HG03442 (cell line): ENCODE measurements around the gene SLC5A5.

ENCODE experiments used
- ATAC-seq: cut with Tn5 transposase; IDR thresholded peaks from one replicate; pipeline ENCODE4 v1.9.1; 2021; ENCODE audit warnings: mild to moderate bottlenecking, moderate library complexity; ENCODE audit not compliant: unreplicated experiment

SLC5A5 gene

DNA sequence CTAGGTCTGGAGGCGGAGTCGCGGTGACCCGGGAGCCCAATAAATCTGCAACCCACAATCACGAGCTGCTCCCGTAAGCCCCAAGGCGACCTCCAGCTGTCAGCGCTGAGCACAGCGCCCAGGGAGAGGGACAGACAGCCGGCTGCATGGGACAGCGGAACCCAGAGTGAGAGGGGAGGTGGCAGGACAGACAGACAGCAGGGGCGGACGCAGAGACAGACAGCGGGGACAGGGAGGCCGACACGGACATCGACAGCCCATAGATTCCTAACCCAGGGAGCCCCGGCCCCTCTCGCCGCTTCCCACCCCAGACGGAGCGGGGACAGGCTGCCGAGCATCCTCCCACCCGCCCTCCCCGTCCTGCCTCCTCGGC lies at the start of gene SLC5A5:
SLC5A5 (plus strand) TSS at position 68 of the 373 bp plus-strand sequence. CDS start 375 bp downstream, outside the sequence.
- no peak for ATAC-seq

DNA sequence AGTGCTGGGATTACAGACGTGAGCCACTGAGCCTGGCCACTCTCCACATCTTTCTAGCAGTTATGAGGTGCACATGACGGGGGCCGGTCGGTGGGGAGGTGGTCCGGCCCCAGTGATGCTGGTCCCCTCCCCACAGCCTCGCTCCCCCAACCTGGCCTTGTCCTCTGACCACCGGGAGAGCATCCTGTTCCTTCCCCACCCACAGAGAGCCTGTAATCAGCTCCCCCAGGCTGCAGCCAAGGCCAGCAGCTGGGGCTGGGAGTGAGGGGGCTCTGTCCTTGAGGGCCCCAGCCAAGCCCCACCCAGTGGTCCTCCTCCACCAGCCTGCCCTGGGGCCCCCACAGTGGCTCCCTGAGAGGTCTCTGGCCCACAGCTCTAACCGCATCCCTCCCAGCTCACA lies 47.4 kb upstream of the SLC5A5 start:
- no peak for ATAC-seq

GRCh38 chr19:17826508-17827056 lies 45.2 kb upstream of the SLC5A5 start:
- no peak for ATAC-seq

- no peak for ATAC-seq
Measured at GRCh38 chr19:17829855-17830566, 41.7 kb upstream of the SLC5A5 start.

DNA sequence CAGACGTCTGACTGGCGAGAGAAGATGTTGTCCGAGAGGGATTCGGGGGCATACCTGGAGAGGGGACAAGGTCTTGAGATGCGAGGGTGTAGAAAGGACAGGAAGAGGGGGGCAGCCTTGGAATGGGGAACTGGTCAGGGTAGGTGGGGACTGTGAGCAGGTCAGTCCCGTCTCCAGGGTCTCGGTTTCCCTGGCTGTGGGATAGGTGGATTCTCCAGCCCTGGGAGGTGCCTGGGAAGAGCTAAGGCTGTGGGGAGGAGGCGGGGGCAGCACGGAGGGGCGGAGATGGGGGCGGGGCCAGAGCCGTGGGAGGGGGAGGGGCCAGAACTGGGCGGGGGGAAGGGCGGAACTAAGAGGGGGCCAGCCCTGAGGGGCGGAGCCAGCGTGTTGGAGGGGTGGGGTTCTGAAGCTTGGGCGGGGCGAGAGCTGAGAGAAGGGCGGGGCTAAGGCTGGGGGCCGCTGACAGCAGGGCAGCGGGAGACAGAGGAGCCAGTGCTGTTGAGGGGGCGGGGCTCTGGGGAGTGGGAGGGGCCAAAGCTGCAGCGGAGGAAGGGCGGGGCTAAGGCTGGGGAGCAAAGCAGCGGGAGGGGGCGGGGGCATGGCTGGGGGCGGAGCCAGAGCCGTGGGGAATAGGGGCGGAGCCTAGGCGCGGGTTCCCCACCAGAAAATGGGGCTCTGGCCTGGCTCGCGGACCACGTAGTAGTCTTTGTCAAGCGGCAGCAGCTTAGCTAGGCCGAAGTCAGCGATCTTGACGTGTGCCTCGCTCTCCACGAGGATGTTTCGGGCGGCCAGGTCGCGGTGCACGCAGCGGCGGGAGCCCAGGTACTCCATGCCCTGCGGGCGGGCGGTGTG lies 41.0 kb upstream of the SLC5A5 start:
- ATAC-seq, result no peak

GRCh38 chr19:17831419-17831888 lies 40.3 kb upstream of the SLC5A5 start:
- no peak for ATAC-seq

GRCh38 chr19:17832443-17833208 lies 39.1 kb upstream of the SLC5A5 start:
- ATAC-seq, result no peak

GRCh38 chr19:17834350-17835181 lies 37.2 kb upstream of the SLC5A5 start:
- ATAC-seq, result no peak

- no peak for ATAC-seq
Measured at GRCh38 chr19:17835182-17836006, 36.4 kb upstream of the SLC5A5 start.

- no peak for ATAC-seq
Measured at GRCh38 chr19:17836530-17836929, 35.2 kb upstream of the SLC5A5 start.

DNA sequence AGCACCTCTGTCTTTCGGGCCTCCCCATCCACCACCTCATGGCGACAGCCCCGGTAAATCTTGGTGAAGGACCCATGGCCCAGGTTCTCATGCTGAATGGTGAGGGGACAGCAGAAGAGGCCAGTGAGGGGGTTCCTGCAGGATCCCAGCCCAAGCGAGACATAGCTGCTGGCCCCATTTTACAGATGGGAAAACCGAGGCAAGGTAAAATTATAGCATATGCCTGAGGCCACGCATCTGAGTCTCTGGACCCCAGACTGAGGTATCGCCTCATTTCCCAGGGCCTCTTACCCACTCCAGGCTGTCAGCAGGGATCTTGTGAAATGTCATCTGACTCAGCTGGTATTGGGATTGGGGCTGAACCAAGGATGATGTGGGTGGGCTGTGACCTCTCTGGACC lies 33.8 kb upstream of the SLC5A5 start:
- ATAC-seq, result no peak

- no peak for ATAC-seq
Measured at GRCh38 chr19:17840019-17840418, 31.7 kb upstream of the SLC5A5 start.

DNA sequence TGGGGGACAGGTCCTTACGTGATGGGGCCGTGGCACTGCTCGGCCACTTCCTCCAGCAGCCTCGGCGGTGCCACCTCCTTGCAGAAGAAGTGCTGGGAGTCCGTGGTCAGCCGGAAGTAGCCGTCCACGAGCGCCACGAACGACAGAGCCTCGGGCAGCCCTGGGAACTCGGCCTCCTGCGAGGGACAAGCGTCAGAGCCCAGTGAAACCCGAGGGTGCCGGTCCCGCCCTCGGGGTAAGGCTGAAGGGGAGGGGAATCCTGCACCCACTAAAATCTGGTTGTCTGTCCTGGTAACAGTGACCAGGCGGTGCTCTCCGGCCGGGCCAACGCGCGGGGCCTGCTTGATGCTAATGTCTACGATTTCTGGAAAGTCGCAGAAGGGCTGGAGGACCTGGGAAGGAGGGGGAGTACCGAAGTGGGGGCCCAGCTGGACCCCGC lies 30.4 kb upstream of the SLC5A5 start:
- no peak for ATAC-seq

- no peak for ATAC-seq
Measured at GRCh38 chr19:17841810-17842662, 29.7 kb upstream of the SLC5A5 start.

DNA sequence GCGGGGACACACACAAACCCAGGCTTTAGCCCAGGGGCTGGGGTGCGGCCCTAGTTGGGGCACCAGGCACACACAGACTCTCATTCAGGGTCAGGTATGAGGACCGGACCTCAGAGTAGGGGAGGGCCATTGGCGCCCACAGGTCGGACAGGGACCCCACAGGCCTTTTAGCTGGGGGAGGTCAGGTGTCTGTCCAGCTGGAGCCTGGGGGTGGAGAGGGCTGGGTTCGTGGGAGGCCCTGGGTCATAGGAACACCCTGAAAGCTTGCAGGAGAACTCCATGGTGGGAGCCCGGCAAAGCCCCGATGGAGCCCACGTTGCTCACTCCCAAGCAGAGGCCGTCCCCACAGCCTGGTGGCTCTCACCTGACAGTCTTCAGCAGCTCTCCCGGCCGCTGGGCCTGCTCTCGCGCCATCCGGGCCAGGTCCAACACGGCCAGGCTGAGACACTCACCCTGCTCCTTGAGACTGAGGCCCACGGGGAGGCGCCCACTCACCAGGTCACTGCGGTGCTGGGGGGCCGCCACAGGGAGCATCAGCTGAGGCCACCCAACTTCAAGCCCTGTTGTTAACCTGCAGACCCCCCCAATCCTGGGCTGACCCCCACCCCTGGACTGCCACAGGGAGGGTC lies 29.0 kb upstream of the SLC5A5 start:
- ATAC-seq, result no peak

DNA sequence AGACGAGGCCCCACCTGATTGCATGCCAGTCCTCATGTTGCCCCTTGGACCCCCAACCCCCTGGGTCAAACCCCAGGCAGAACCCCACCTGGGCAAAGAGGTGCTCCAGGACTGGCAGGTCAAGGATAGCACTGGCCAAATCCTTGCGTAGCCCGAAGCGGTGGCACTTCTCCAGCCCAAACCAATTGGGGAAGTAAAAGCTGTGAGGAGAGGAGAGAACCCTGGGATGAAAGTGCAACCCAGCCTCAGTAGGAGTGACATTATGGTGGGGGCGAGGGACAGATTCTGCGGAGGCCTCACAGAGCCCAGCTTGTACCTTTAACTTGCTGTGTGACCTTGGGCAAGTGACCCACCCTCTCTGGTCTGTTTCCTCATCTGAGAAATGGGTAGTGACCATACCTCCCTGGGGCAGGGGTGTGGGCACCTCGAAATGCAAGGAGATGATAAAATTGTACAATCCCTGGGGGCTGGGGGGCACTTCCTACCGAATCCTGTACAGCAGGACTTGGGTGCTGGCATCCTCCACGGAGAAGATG lies 28.4 kb upstream of the SLC5A5 start:
- no peak for ATAC-seq

GRCh38 chr19:17843908-17844490 lies 27.7 kb upstream of the SLC5A5 start:
- no peak for ATAC-seq
